ENCODE data around the gene RPS21.

The RPS21 gene

GRCh38 chr20:62354031-62354808 lies 32.7 kb upstream of the RPS21 start:
- no peak for DNase-seq

GRCh38 chr20:62354811-62355341 lies 32.0 kb upstream of the RPS21 start:
- no peak for DNase-seq

- no peak for DNase-seq
Measured at GRCh38 chr20:62355516-62355877, 31.4 kb upstream of the RPS21 start.

GRCh38 chr20:62355878-62356588 lies 30.9 kb upstream of the RPS21 start:
- DNase-seq = no peak

- DNase-seq = no peak
Measured at GRCh38 chr20:62356589-62357186, 30.2 kb upstream of the RPS21 start.

GRCh38 chr20:62357187-62357667 lies 29.7 kb upstream of the RPS21 start:
- DNase-seq = no peak

GRCh38 chr20:62357681-62358080 lies 29.2 kb upstream of the RPS21 start:
- no peak for DNase-seq

GRCh38 chr20:62358171-62359042 lies 28.5 kb upstream of the RPS21 start:
- no peak for DNase-seq

- no peak for DNase-seq
Measured at GRCh38 chr20:62359043-62359490, 27.8 kb upstream of the RPS21 start.

GRCh38 chr20:62359491-62360121 lies 27.3 kb upstream of the RPS21 start:
- DNase-seq = no peak

- no peak for DNase-seq
Measured at GRCh38 chr20:62360854-62361798, 25.8 kb upstream of the RPS21 start.

GRCh38 chr20:62361799-62362589 lies 24.9 kb upstream of the RPS21 start:
- no peak for DNase-seq

GRCh38 chr20:62362590-62362940 lies 24.3 kb upstream of the RPS21 start:
- no peak for DNase-seq

GRCh38 chr20:62362991-62363919 lies 23.6 kb upstream of the RPS21 start:
- no peak for DNase-seq

- no peak for DNase-seq
Measured at GRCh38 chr20:62363920-62364851, 22.7 kb upstream of the RPS21 start.

GRCh38 chr20:62364911-62365736 lies 21.8 kb upstream of the RPS21 start:
- no peak for DNase-seq
